OCI-LY3 (cell line): ENCODE measurements around the gene KTI12.

Source experiments
- EZH2phosphoT487 ChIP-seq: fragments of 200-600 bp; shearing (Covaris generic); IDR thresholded peaks from 2 replicates; pipeline ENCODE4 v1.6.1; 2018; ENCODE audit warnings: antibody characterized with exemption, mixed run types, low read depth
- TF ChIP-seq, protein P1 (sequence below): fragments of 200-600, 300-600 bp; sonication (generic); IDR thresholded peaks from 2 replicates; pipeline ENCODE4 v1.5.1; 2014; ENCODE audit warnings: antibody characterized with exemption, low read length, low read depth

DNA sequence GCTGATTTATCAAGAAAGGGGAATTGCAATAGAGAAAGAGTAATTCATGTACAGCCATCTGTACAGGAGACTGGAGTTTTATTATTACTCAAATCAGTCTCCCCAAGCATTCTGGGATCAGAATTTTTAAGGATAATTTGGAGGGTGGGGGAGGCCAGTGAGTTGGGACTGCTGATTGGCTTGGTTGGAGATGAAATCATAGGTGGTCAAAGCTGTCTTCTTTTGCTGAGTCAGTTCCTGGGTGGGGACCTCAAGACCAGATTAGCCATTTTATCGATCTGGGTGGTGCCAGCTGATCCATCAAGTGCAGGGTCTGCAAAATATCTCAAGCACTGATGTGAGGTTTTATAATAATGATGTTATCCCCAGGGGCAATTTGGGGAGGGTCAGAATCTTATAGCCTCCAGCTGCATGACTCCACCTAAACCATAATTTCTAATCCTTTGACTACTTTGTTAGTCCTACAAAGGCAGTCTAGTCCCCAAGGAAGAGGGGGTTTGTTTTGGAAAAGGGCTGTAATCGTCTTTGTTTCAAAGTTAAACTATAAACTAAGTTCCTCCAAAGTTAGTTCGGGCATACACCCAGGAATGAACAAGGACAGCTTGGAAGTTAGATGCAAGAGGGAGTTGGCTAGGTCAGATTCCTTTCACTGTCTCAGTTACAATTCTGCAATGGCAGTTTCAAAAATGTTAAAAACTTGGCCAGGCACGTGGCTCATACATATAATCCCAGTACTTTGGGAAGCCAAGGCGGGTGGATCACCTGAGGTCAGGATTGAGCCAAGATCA is 26.2 kb downstream of the KTI12 start:
- TF ChIP-seq, protein P1, sequence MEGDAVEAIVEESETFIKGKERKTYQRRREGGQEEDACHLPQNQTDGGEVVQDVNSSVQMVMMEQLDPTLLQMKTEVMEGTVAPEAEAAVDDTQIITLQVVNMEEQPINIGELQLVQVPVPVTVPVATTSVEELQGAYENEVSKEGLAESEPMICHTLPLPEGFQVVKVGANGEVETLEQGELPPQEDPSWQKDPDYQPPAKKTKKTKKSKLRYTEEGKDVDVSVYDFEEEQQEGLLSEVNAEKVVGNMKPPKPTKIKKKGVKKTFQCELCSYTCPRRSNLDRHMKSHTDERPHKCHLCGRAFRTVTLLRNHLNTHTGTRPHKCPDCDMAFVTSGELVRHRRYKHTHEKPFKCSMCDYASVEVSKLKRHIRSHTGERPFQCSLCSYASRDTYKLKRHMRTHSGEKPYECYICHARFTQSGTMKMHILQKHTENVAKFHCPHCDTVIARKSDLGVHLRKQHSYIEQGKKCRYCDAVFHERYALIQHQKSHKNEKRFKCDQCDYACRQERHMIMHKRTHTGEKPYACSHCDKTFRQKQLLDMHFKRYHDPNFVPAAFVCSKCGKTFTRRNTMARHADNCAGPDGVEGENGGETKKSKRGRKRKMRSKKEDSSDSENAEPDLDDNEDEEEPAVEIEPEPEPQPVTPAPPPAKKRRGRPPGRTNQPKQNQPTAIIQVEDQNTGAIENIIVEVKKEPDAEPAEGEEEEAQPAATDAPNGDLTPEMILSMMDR, result no peak
- TF ChIP-seq EZH2phosphoT487, result no peak
